HAP-1 (cell line): Measurements from ENCODE around the gene NOM1.

Source experiments
- DNase-seq, 2 experiments: peaks; one replicate each; pipeline ENCODE4 v3.0.0-alpha.2; 2016 to 2020; ENCODE audit warnings: low spot score in 2 of 2
- H3K27me3 ChIP-seq: fragments of 250-450 bp; sonication (Bioruptor Pico); 2 replicates; pipeline ENCODE4 v1.5.1; 2020; ENCODE audit warnings: low read depth, mild to moderate bottlenecking, moderate library complexity
- H3K36me3 ChIP-seq: fragments of 250-450 bp; sonication (Bioruptor Pico); replicated peaks from 2 replicates; pipeline ENCODE4 v1.5.1; 2020; ENCODE audit warnings: mild to moderate bottlenecking
- H3K4me1 ChIP-seq: fragments of 250-450 bp; sonication (Bioruptor Pico); 2 replicates; pipeline ENCODE4 v1.5.1; 2020; ENCODE audit warnings: mild to moderate bottlenecking
- H3K4me3 ChIP-seq: fragments of 250-450 bp; sonication (Bioruptor Pico); 2 replicates; pipeline ENCODE4 v1.5.1; 2020; ENCODE audit warnings: mild to moderate bottlenecking, moderate library complexity
- H3K9me3 ChIP-seq: fragments of 250-450 bp; sonication (Bioruptor Pico); 2 replicates; pipeline ENCODE4 v1.5.1; 2020; ENCODE audit warnings: mild to moderate bottlenecking, moderate library complexity
- in situ Hi-C: fragments of 300-500 bp; cut with MboI; formaldehyde crosslinking; loops from 3 replicates; pipeline ENCODE4 v1.14.3; 2020; ENCODE audit warnings: low sequenced_read_pairs, inconsistent platforms, mixed read lengths

Gene NOM1

DNA sequence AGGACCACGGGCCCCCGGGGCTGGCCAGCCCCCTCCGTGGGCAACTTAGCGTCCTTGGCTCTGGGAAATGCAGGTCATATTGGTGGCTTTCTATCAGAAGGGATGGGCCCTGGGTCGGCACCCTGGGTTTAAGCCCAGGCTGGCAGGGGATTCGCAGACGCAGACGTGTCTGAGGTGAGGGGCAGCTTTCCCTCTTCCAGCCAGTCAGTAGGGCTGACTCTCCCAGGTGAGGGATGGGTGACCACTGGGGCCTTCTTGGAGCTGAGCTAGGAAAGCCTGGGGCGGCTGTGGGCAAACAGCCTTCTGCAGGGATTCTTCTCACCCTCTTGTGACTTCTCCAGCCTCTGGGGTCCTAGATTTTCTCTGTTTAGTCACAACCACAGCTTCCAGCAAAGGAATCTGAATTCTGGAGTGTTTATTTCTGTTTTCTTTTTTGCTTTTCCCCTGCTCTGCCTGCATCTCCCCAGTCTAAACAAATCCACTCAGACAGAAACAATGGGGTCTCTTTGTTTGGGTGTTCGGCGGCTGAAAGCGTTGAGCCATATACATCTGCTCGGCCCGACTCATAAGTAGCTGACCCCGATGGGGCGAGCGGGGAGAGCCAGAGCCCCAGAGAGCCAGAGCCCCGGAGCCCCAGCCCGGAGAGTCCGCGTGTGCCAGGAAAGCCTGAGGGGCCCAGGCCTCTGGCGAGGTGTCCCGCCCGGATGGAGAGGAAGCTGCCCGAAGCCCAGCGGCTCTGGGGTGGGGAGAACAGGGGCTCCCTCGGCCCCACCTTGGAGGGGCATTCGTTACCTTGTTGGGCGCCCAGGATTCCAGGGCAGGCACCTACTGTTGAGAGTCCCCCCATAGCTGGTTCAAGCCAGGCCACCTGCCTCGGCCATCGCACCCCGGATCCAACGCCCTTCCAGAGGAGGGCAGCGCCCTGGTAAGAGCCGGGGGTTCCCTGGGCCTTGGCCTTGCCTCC is 59.0 kb downstream of the NOM1 start:
- DNase-seq, result no peak
- Histone ChIP-seq H3K27me3 (no peaks in the 10 kb centered on the region), H3K9me3 (no peaks in the 10 kb centered on the region), H3K36me3 (0 out of 2 replicates have a peak, but pooled peaks cover 3% of the 10 kb centered on the region), H3K4me1 (peaks cover 18% of the 10 kb centered on the region), H3K4me3 (peak overlapping the region; percentile 57)
- in situ Hi-C loops, result no loop called here

DNA sequence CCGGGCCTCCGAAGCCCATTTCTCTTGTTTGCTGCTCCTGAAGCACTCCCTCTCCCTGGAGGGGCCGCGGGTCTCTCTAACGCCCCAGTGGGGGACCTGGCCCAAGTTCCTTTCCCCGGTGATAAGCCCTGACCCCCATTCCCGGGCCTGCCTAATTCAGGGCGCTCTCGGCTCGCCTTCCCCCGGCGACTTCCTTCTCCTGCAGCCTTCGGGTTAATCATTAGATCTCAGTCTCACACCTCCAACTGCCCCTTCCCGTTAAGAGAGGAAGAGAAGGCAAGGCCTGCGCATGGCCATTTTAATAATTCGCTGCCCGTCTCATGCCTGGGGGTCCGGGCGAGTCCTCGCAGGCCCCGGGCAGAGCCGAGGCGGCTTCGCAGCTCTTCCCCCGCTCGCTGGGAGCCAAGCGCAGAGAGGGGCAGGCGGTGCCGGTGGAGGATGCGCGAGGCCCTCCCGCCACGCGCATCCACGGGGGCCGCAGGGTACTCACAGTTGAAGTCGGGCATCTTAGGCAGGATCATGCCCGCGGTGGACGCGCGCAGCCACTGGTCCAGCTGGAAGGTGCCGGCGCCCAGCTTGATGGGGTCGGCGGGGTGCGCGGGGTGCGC is 59.8 kb downstream of the NOM1 start:
- Histone ChIP-seq H3K9me3 (no peaks in the 10 kb centered on the region), H3K4me1 (peaks cover 18% of the 10 kb centered on the region), H3K4me3 (peak overlapping the region; percentile 57), H3K27me3 (no peaks in the 10 kb centered on the region), H3K36me3 (0 out of 2 replicates have a peak, but pooled peaks cover 3% of the 10 kb centered on the region)
- in situ Hi-C loops, result no loop called here
- no peak for DNase-seq

DNA sequence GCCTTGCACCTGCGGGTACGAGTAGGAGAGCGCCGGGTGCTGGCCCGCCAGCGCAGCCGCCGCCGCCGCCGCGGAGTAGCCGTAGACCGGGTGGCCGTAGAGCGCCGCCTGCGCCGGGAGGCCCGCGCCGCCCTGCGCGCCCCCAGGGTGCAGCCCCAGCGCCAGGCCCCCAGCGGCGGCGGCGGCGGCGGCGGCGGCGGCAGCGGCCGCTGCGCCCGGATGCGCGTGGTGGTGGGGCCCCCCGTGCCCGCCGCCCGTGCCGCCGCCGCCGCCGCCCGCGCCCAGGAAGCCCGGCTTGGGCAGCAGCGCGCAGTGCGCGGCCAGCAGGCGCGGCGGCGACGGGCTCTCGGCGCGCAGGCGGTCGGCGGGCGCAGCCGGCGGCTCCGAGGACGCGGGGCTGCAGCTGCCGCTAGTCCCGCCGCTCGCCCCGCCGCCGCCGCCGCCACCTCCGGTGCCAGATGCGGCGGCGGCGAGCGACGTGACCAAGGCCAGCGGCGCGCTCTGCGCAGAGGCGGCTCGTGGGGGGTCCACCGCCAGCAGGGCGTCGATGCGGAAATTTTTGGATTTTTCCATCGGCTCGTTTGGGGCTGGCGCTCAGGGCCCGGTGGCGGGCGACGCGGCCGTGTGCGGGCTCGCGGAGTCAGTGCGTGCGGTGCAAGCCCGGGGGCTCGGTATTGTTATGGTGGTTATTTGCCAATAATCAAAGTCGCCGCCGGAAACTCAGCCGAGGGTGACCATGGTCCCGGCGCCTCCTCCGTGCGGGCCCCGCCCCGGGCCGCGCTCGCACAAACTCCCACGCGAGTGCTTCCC is 60.5 kb downstream of the NOM1 start:
- no peaks in the 10 kb centered on the region for H3K9me3 ChIP-seq
- in situ Hi-C loops, result no loop called here
- H3K4me1 ChIP-seq, result peaks cover 18% of the 10 kb centered on the region
- 0 out of 2 replicates have a peak, but pooled peaks cover under 1% of the 10 kb centered on the region for H3K36me3 ChIP-seq
- peak overlapping the region; percentile 82 for H3K4me3 ChIP-seq
- H3K27me3 ChIP-seq, result no peaks in the 10 kb centered on the region
- DNase-seq, result no peak

DNA sequence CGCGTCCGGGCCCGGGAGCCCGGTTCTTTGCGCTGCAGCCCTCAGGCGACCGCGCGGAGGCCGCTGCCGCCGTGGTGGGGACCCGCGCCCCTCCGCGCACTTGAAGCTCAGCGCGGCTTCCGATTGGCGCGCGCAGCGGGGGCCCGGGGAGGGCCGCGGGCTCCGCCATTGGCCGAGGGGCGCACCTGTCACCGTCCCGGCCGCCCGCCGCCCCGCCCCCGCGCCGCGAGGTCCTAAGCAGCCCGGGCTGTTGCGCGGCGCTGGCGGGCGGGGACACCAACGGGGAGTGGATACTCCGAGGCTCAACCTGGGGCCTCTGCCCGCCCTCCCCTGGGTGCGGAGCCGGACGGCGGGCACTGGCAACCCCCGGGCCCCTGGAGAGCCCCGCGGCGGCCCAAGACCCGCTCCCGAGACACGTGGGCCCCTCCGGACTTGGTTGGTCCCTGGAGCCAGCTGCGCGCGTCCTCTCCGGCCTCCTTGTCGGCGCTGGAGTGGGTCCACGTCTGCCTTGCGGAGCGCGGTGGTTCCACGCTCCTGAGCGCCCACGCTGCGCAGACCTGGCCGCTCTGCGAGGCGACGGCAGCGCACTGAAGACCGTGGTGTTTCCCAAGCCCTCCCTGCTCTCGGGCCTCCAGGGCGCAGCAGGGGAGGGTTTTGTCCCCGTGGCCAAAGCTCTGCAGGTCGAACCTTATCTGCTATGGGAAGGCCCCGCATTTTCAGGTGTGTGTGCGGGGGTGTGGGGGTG is 61.2 kb downstream of the NOM1 start, which contains the start of gene MNX1:
TSS of gene MNX1 (minus strand) at position 76 of the 745 bp plus-strand sequence. CDS start 313 bp downstream, outside the sequence.
- Histone ChIP-seq H3K9me3 (no peaks in the 10 kb centered on the region), H3K4me3 (peak within 1 kb of the TSS; percentile 82), H3K27me3 (no peaks in the 10 kb centered on the region), H3K4me1 (peaks cover 18% of the 10 kb centered on the region), H3K36me3 (no peaks in the 10 kb centered on the region)
- DNase-seq, result peak; percentile 88 to 95
- in situ Hi-C loops, result no loop called here

DNA sequence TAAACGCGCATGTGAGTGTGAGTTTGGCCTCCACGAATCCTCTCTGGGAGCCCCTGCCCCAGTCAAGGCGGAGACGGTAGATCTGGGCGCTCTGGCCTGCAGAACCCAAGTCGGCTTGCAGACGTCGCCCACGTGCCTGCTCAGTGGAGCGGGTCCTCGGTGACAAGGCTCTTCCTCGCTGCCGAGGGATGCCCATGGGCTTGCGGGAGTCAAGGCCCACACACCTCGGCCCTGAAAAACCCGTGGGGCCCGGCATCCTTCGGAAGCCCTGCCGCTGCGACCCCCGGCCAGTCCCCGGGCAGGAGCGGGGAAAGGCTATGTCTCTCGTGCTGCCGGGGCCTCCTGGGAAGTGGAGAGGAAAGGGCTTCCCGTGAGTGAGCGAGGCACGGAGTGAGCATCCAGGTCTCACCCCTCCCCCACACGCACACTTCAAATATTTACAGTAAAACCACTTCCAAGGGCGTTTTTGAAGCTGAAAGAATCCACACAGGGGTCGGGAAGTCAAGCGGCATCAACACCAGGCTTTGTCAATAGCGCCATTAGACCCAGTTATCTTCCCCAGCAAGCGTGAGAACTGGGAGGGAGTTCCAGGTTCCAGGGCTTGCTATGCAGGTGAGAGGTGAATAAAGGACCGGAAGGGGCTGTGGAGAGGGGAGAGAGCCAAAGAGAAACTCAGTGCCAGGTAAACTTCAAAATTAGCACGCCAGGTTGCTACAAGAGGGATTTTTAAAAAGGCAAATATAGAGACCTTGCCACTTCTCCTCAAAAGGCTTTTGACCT is 62.0 kb downstream of the NOM1 start:
- Histone ChIP-seq H3K4me3 (peak overlapping the region; percentile 82), H3K9me3 (no peaks in the 10 kb centered on the region), H3K27me3 (no peaks in the 10 kb centered on the region), H3K4me1 (peaks cover 18% of the 10 kb centered on the region), H3K36me3 (no peaks in the 10 kb centered on the region)
- peak in 1 of 2 experiments; percentile 46 for DNase-seq
- in situ Hi-C loops, result no loop called here

GRCh38 chr7:157012113-157012547 is 62.6 kb downstream of the NOM1 start:
- Histone ChIP-seq H3K27me3 (no peaks in the 10 kb centered on the region), H3K9me3 (no peaks in the 10 kb centered on the region), H3K4me1 (peaks cover 18% of the 10 kb centered on the region), H3K36me3 (no peaks in the 10 kb centered on the region), H3K4me3 (peak overlapping the region; percentile 82; the same call in 1 of the 2 replicates)
- no peak for DNase-seq
- in situ Hi-C loops, result no loop called here

DNA sequence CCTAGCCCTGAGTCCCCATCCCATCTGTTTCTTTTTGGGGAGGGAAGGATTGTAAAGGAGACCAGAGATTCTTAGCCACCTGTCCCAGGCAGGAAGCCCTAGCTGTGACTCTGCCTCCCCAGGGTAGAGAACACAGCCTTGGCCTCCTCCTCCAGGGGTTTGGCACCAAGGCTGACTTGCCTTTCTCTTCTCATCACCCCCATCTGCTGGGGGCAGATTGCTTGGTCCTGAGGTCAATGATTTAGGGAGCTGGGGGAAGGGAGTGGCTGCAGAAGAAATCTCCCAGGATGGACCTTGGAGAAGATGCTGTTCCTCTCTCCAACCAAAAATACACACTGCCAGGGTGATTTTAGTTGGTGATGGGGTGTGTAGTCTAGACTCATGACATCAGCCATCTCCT is 63.6 kb downstream of the NOM1 start:
- no peak overlapping the region for H3K4me3 ChIP-seq
- in situ Hi-C loops, result no loop called here
- DNase-seq, result no peak
- no peaks in the 10 kb centered on the region for H3K9me3 ChIP-seq
- peaks cover 13% of the 10 kb centered on the region for H3K4me1 ChIP-seq
- H3K27me3 ChIP-seq, result no peaks in the 10 kb centered on the region
- no peaks in the 10 kb centered on the region for H3K36me3 ChIP-seq

GRCh38 chr7:157013602-157014549 is 64.4 kb downstream of the NOM1 start:
- peaks cover 11% of the 10 kb centered on the region for H3K4me1 ChIP-seq
- H3K4me3 ChIP-seq, result no peak overlapping the region
- DNase-seq, result no peak
- in situ Hi-C loops, result no loop called here
- no peaks in the 10 kb centered on the region for H3K9me3 ChIP-seq
- H3K36me3 ChIP-seq, result no peaks in the 10 kb centered on the region
- H3K27me3 ChIP-seq, result peaks cover under 1% of the 10 kb centered on the region; the same call in 1 of the 2 replicates

DNA sequence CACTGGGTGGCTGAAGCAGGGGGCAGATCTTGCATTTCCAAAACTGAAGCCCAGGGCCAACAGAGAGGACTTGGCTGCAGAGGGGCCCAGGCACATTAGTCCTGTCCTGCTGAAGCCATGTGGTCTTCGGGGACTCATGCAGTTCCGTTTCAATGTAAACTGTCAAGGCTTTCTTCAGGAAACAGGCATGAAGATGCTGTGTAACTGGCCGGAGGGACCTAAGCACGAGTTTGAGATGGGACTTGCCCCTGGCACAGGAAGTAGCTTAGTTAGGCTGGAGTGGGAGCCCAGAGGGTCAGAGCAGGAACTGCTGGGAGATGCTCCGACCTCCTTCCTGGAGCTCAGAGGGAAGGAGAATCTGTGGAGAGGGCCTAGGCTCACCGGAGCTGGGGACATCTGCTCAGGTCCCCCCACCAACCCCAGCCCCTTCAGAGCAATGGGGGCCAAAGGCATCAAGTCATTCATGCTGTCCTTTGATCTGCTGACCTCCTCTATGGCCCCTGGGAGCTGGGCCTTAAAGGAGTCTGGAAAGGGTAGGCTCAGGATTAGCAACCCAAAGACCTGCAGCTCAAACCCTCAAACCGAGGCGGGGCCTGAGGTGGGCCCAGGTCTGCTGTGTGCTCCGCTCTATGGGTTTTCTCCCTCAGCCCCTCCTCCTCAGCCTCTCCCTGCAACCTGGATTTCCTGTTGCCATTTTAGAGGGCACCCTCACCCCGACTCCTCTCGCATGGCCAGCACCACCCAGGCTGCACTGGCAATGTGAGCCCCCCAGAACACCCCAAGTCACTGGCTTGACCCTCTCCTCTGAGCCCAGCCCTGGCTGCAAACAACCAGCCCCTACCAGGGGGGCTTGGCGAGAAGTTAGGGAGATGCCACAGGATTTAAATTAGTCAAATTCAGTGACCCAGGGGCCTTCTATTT is 65.4 kb downstream of the NOM1 start:
- H3K27me3 ChIP-seq, result peaks cover 7% of the 10 kb centered on the region; the same call in 1 of the 2 replicates
- no peak overlapping the region for H3K4me3 ChIP-seq
- peaks cover 11% of the 10 kb centered on the region for H3K4me1 ChIP-seq
- H3K9me3 ChIP-seq, result no peaks in the 10 kb centered on the region
- in situ Hi-C loops, result no loop called here
- H3K36me3 ChIP-seq, result no peaks in the 10 kb centered on the region
- no peak for DNase-seq

GRCh38 chr7:157016024-157016351 is 66.5 kb downstream of the NOM1 start:
- Histone ChIP-seq H3K9me3 (no peaks in the 10 kb centered on the region), H3K4me1 (peaks cover 10% of the 10 kb centered on the region), H3K36me3 (no peaks in the 10 kb centered on the region), H3K4me3 (no peak overlapping the region), H3K27me3 (peaks cover 9% of the 10 kb centered on the region)
- in situ Hi-C loops, result no loop called here
- DNase-seq, result no peak
